GM18505 (cell line): ENCODE measurements around the gene TNFRSF17.

Experiments used
- ATAC-seq: cut with Tn5 transposase; IDR thresholded peaks from one replicate; pipeline ENCODE4 v1.9.1; 2021; ENCODE audit not compliant: unreplicated experiment
- POLR2A ChIP-seq: IDR thresholded peaks from 4 replicates; pipeline ENCODE4 v1.6.1; 2011; ENCODE audit warnings: borderline replicate concordance; ENCODE audit not compliant: insufficient read depth, insufficient read length; ENCODE audit errors: extremely low read depth

The TNFRSF17 gene

DNA sequence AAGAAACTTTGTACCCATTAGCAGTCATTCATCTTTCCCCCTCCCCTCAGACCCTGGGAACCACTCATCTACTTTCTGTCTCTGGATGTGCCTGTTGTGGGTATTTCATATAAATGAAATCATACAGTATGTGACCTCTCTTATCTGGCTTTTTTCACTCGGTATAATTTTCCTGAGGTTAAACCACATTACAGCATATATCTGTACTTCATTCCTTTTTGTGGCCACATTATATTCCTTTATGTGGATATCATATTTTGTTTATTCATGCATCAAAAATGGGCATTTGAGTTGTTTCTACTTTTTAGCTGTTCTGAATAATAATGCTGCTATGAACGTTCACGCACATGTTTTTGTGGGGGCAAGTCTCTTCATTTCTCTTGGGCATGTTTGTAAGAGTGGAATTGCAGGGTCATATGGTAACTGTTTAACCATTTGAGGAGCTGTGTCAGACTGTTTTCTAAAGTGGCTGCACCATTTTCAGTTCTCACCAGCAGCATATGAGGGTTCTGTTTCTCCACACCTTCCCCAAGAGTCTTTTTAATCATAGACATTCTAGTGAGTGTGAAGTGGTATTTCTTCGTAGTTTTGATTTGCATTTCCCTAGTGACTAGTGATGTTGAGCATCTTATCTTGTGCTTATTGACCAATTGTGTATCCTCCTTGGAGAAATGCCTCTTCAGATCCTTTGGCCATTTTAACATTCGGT is 15.3 kb downstream of the TNFRSF17 start:
- ATAC-seq = no peak
- no peak for TF ChIP-seq POLR2A

DNA sequence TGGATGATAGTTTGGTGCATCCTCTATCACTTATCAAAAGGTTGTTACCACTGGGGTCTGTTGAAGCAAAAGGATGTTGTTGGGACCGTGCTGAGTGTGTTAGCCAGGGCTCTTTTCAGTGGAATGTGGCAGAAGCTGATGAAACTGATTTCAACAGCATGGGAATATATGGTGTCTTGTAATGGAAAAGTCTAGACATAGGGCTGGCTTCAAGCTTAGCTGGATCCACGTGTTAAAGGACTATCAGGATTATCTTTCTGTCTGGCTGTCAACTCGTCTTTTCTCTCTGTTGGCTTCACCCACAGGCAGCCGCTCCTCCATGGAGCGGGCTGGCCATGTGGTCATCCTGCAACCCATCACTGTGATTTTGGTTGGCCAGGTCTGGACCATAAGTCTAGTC is 20.2 kb downstream of the TNFRSF17 start:
- ATAC-seq = no peak

DNA sequence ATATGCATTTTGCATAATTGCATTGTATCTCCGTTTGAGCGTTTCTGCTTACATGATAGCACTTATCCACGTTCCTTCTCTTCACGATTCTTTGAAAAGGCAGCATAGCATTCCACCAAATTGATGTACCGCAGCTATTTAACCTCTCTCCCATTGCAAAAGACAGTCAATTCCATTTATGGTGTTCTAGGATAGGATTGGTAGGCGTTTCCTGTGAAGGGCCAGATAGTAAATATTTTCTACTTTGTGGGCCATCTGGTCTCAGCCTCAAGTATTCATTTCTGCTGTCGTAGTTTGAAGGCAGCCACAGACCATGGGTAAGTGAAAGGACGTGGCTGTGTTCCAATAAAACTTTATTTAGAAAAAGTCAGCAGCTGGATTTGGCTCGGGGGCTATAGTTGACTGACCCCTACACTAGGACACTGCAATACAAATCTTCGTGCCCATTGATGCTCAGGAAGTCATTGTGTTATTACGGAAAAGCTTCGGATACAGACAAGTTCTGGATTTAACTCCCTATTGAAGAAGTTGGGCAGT is 21.6 kb downstream of the TNFRSF17 start:
- TF ChIP-seq POLR2A = no peak

More for the DNA sequence above, 20.2 kb downstream of the TNFRSF17 start:
- TF ChIP-seq POLR2A = no peak

DNA sequence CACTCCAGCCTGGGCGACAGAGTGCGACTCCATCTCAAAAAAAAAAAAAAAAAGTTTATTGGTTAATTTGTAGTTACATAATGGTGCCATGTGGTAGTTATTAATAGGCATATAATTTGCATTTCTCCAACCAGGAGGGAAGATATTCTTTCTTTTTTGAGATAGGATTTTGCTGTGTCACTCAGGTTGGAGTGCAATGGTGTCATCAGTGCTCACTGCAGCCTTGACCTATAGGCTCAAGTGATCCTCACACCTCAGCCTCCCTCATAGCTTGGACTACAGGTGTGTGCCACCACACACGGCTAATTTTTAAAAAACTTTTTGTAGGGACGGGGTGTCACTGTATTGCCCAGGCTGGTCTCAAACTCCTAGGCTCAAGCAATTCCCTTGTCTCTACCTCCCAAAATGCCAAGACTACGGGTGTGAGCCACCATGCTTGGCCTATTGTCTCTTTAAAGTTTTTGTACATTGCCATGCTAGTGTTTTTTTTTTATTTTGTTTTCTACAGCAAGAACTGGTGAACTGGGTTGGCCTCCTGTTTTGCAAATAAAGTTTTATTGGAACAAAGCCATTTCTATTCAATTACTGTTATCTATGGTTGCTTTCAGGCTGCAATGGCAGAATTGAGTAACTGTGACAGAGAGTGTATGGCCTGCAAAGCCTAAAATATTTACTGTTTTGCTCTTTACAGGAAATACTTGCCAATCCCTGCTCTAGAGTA is 23.4 kb downstream of the TNFRSF17 start:
- ATAC-seq = no peak
- TF ChIP-seq POLR2A = no peak

More for the DNA sequence above, 21.6 kb downstream of the TNFRSF17 start:
- no peak for ATAC-seq

DNA sequence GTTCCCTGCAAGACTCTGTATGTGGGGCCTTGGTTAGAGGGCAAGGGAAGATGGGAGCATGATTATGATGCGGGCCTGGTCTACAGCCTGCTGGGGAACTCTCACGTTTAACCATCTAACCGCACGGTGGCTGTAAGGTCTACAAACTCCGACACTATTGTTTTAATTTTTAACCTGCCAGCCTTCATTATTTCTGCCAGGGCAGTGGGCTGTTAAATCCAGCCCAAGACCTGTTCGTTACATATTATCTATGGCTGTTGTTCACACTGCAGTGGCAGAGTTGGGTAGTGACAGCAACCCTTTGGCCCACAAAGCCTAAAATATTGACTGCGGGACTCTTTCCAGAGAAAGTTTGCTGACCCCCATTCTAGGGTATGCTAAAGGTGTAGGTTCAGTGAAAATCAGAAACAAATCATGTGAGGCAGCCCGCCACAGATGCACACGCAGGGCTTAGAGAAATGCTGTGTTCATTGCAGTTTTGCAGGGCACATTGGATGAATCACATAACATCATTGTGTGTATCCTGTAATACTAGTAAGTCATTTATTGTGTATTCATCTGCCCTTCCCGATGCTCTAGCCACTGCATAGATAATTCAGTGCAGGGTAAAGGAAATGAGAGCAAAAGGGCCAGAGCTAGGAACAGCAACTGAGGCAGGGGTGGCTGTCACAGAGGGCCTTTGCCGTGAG is 25.8 kb downstream of the TNFRSF17 start:
- TF ChIP-seq POLR2A = no peak
- ATAC-seq = no peak

DNA sequence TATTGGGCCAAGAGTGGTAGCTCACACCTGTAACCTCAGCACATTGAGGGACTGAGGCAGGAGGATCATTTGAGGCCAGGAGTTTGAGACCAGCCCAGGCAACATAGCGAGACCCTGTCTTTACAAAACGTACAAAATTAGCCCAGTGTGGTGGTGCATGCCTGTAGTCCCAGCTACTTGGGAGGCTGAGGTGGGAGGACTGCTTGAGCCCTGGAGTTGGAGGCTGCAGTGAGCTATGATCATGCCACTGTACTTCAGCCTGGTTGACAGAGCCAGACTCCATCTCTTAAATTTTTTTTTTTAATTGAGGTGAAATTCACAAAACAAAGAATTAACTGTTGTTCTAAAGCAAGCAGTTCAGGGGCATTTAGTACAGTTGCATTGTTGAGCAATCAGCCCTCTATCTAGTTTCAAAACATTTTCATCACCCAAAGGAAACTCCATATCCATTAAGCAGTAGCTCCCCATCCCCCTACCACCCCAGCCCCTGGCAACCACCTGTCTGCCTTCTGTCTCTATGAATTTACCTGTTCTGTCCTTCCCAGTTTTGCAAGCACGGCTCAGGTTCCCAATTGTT is 27.1 kb downstream of the TNFRSF17 start:
- no peak for ATAC-seq
- no peak for TF ChIP-seq POLR2A

DNA sequence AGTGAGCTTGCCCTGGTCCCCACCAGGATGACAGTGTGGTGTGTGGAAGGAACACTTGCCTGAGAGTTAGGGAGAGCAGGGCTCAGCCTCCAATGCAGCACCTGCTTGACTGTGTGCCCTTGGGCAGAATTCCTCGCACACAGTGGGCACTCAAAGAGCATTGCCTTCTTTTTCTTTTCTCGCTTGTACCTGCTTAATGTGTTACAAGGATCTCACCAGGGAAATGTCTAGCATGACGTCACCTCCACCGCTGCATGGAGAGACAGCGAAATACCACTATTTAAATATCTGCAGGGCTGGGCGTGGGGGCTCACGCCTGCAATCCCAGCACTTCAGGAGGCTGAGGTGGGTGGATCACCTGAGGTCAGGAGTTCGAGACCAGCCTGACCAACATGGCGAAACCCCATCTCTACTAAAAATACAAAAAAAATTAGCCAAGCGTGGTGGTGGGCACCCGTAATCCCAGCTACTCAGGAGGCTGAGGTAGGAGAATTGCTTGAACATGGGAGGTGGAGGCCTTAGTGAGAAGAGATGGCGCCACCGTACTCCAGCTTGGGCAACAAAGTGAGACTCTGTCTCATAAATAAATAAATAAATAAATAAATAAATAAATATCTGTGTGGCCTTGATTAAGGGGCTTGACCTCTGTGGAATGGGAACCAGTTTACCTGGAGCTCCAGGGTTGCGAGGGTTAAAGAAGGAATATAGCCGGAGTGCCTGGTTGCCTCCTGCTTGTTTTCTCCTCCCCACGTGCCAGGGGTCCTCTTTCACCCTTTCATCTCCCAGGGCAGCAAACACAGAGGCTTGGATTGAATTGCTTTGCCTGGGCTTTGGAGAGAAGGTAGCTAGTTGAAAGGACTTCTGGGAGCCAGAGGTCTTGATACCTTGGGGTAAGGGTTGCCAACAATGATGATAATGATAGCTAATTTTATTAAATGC is 27.8 kb downstream of the TNFRSF17 start:
- TF ChIP-seq POLR2A = no peak
- no peak for ATAC-seq

DNA sequence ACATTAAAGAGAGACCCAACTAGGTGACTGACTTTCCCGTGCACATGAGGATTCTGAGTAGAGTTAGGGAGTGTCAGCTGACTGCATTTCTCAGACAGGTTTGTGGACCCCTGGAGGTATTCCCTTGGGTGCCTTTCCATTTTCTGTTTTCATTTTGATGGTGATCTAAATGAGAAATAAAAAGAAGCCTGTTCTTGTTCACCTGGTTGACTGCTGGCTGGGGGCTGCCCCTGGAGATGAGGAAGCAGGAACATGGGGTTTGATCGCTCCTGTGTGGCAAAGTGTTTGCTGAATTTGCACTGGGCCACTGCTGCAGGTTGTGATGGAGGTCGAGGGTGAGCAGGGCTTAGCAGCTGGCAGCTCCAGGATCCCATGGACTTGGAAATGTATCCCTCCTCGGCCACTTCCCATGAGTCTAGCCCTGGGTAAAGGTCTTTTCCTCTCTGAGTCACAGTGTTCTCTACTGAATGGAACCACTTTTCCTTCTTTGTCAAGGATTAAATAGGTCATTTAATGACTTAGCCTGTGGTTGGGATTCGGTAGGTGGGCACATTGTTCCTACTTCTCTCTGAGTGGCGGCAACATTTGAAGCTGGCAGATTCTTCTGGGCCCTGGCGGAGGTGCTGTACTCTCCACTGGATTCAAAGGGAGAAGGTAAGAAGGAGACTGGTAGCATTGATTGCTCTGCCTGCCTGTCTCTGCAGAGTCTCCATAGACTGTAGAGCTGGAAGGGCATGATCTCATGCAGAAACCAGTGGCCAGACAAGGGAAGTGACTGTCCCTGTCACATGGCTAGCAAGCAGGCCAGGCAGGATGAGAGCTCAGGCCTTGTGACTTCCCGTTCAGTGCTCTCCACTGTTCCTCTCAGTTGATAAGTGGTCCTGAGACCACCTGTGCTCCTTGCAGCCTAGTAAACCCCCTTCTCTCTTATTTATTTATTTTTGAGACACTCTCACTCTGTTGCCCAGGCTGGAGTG is 29.4 kb downstream of the TNFRSF17 start:
- no peak for TF ChIP-seq POLR2A
- no peak for ATAC-seq

DNA sequence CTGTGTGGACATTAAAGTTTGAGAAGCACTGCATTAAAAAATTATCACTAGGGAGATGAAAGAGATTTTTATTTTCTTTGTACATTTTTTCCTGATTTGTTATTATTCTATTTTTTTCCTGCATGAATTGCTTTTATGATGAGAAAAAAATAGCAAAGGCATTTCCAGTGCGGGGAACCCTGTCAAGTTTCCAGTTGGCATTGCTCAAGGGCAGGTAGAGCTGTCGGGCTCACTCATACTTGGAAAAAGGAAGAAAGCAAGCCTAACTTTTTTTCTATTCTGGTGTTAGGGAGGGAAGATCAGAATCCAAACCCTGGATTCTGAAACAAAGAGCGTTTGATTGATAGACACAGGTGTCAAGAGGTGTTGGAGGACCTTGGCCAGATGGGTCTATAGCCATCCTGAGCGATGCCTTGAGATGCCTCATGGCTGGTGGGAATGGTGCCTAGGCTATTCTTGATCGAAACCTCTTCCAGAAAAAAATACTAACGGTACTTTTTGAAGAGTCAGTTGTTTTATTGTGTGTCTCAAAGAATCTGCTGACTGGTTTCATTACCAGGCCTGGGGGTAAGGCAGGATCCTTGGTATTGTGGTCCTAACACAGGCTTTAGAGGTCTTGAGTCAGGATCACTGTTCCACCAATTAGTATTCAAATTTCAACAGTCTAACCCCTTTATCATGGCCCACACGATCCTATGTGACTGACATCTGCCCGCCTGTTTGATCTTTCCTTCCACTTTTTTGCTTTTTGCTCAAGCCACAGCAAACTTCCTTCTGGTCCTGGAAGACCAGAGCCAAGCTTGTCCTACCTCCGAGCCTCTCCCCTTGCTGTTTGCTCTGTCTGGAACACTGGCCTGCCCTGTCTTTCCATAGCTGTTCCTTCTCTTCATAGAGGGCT is 31.7 kb downstream of the TNFRSF17 start:
- ATAC-seq = no peak
- no peak for TF ChIP-seq POLR2A

DNA sequence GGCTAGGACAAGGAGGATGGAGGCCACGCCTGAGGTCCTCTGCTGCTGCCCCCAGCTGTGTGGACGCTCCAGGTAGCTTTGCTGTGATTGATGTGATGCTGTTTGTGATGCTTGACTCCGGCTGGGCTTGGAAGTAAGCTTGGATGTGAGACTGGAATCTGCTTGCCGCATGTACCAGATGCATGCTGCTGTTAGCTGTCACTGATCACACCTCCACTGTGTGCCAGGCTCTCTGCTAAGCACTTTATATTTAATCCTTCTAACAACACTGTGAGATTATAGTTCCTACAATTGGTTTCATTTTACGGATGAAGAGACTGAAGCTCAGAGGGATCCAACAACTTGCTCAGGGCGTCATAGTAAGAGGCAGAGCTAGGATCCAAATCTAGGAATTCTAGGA is 35.0 kb downstream of the TNFRSF17 start:
- no peak for TF ChIP-seq POLR2A
- no peak for ATAC-seq

DNA sequence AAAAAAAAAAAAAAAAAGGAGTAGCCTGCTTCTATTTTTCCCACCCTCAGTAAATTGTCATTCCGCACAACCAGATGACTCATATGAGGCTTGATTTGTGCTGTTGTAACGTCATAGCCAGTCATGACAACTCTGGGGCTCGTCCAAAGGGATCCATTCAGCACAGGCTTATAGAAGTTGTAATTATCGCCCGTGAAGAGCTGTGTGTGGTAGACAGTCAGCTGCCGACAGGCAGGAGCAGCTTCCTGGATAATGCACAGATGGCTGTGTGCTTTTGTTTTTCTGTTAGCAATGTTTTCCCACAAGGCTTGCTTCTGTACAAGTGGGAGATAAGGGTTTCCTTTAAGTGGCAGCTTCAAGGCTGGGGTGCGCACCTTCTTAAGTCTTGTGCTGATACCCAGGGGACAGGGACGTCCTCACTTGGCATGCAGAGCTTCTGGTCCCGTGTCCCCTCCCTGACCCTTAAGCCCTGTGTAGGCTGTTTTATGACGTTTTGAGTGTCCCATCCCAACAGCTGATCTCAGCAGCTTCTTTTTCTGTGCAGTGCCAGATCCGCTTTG is 37.5 kb downstream of the TNFRSF17 start:
- no peak for ATAC-seq
- TF ChIP-seq POLR2A = no peak

DNA sequence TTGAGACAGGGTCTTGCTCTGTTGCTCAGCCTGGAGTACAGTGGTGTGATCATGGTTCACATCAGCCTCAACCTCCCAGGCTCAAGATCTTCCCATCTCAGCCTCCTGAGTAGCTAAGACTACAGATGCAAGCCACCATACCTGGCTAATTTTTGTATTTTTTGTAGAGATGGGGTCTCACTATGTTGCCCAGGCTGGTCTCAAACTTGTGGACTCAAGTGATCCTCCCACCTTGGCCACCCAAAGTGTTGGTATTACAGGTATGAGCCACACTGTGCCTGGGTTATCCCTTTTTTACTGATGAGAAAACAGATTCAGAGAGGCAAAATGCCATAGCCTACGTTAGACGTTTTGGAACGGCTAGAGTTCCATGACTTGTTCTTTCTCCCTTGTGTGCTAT is 41.6 kb downstream of the TNFRSF17 start:
- no peak for ATAC-seq
- no peak for TF ChIP-seq POLR2A
